ENCODE results near the gene GRB14. TPM values are rescaled to one million over a fixed set of nuclear protein-coding genes. Genes with fewer than 3 reads are reported as not detected.

The GRB14 gene
- not detected for polyA plus RNA-seq (2012; ENCODE audit: insufficient read length, low read depth)

- TF ChIP-seq FOXP2 (optimal IDR thresholded peaks at IDR 0.05; ENCODE audit: borderline replicate concordance, extremely low read depth, extremely low read length, insufficient read depth) (no peak), POLR2AphosphoS5 (IDR thresholded peaks at IDR 0.05; ENCODE audit: low read depth, low read length) (no peak), SIN3A (IDR thresholded peaks at IDR 0.05; ENCODE audit: borderline replicate concordance, insufficient read depth, low read length) (no peak), TAF1 (IDR thresholded peaks at IDR 0.05; ENCODE audit: borderline replicate concordance, insufficient read depth, low read length) (no peak)
- TF ChIP-seq, protein P1, sequence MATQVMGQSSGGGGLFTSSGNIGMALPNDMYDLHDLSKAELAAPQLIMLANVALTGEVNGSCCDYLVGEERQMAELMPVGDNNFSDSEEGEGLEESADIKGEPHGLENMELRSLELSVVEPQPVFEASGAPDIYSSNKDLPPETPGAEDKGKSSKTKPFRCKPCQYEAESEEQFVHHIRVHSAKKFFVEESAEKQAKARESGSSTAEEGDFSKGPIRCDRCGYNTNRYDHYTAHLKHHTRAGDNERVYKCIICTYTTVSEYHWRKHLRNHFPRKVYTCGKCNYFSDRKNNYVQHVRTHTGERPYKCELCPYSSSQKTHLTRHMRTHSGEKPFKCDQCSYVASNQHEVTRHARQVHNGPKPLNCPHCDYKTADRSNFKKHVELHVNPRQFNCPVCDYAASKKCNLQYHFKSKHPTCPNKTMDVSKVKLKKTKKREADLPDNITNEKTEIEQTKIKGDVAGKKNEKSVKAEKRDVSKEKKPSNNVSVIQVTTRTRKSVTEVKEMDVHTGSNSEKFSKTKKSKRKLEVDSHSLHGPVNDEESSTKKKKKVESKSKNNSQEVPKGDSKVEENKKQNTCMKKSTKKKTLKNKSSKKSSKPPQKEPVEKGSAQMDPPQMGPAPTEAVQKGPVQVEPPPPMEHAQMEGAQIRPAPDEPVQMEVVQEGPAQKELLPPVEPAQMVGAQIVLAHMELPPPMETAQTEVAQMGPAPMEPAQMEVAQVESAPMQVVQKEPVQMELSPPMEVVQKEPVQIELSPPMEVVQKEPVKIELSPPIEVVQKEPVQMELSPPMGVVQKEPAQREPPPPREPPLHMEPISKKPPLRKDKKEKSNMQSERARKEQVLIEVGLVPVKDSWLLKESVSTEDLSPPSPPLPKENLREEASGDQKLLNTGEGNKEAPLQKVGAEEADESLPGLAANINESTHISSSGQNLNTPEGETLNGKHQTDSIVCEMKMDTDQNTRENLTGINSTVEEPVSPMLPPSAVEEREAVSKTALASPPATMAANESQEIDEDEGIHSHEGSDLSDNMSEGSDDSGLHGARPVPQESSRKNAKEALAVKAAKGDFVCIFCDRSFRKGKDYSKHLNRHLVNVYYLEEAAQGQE (IDR thresholded peaks at IDR 0.05; ENCODE audit: insufficient read depth in 1 of 2, low read depth in 2 of 2, low read length in 2 of 2): no peak
These were observed at the start of gene GRB14 for GRCh38 chr2:164620873-164621763. GRB14 (minus strand) TSS chr2:164621482; CDS start chr2:164621309, 173 bp downstream.

DNA sequence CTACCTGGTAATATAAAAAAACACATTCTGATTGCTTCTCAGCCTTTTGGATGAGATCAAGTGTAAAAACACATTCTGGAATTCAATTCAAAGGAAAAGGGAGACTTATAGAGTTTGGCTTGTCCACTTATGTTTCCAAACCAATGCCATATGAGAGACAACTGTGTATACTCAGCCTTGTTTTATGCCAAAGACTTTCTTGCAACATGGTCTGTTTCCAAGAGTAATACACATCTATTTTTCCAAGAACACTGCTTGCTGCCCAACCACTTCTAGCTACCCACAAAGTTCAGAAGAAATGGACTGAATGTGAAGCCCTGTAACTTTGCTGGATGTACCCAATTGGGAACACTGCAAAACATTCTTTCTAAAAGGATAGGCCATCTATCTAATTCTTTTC, 48.0 kb upstream of the GRB14 start:
- TF ChIP-seq POLR2AphosphoS5 (IDR thresholded peaks at IDR 0.05; ENCODE audit: low read depth, low read length): no peak
- TF ChIP-seq FOXP2 (optimal IDR thresholded peaks at IDR 0.05; ENCODE audit: borderline replicate concordance, extremely low read depth, extremely low read length, insufficient read depth): no peak

- TF ChIP-seq FOXP2 (optimal IDR thresholded peaks at IDR 0.05; ENCODE audit: borderline replicate concordance, extremely low read depth, extremely low read length, insufficient read depth) (no peak), POLR2AphosphoS5 (IDR thresholded peaks at IDR 0.05; ENCODE audit: low read depth, low read length) (no peak), TAF1 (IDR thresholded peaks at IDR 0.05; ENCODE audit: borderline replicate concordance, insufficient read depth, low read length) (no peak), SIN3A (IDR thresholded peaks at IDR 0.05; ENCODE audit: borderline replicate concordance, insufficient read depth, low read length) (no peak)
- TF ChIP-seq, protein P1 (IDR thresholded peaks at IDR 0.05; ENCODE audit: insufficient read depth in 1 of 2, low read depth in 2 of 2, low read length in 2 of 2): no peak
These were observed 46.3 kb upstream of the GRB14 start for GRCh38 chr2:164667566-164667965.

- TF ChIP-seq TAF1 (IDR thresholded peaks at IDR 0.05; ENCODE audit: borderline replicate concordance, insufficient read depth, low read length) (no peak), FOXP2 (optimal IDR thresholded peaks at IDR 0.05; ENCODE audit: borderline replicate concordance, extremely low read depth, extremely low read length, insufficient read depth) (no peak), POLR2AphosphoS5 (IDR thresholded peaks at IDR 0.05; ENCODE audit: low read depth, low read length) (no peak), SIN3A (IDR thresholded peaks at IDR 0.05; ENCODE audit: borderline replicate concordance, insufficient read depth, low read length) (no peak)
- TF ChIP-seq, protein P1 (IDR thresholded peaks at IDR 0.05; ENCODE audit: insufficient read depth in 1 of 2, low read depth in 2 of 2, low read length in 2 of 2): no peak
These were observed 42.8 kb upstream of the GRB14 start for GRCh38 chr2:164664070-164664469.

DNA sequence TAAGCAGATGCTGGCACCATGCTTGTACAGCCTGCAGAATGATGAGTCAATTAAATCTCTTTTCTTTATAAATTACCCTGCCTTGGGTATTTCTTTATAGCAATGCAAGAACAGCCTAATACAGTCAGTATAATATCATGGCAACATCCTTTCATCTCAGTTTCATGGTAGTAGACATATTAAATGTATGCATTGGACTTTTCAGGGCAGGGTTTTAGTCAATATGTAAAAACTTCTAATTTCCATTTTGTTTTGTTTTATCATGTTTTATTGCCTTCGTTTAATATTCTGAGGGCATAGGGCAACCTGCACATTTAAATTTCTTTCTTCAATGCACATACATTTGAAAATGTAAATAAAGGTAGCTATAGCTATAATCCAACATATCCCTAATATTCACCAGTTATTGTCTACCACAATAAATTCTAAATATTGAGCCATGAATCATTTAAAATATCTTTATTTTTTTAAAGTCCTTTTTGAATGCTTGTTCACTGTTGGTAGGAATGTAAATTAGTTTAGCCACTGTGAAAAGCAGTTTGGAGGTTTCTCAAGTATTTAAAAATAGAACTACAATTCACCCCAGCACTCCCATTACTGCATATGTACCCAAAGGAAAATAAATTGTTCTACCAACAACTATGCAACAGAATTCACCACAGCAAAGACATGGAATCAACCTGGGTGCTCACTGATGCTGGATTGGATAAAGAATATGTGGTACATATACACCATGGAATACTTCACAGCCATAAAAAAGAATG, 41.8 kb upstream of the GRB14 start:
- TF ChIP-seq TAF1 (IDR thresholded peaks at IDR 0.05; ENCODE audit: borderline replicate concordance, insufficient read depth, low read length) (no peak), SIN3A (IDR thresholded peaks at IDR 0.05; ENCODE audit: borderline replicate concordance, insufficient read depth, low read length) (no peak), FOXP2 (optimal IDR thresholded peaks at IDR 0.05; ENCODE audit: borderline replicate concordance, extremely low read depth, extremely low read length, insufficient read depth) (no peak), POLR2AphosphoS5 (IDR thresholded peaks at IDR 0.05; ENCODE audit: low read depth, low read length) (no peak)
- TF ChIP-seq, protein P1 (IDR thresholded peaks at IDR 0.05; ENCODE audit: insufficient read depth in 1 of 2, low read depth in 2 of 2, low read length in 2 of 2): no peak
